Measurements from ENCODE around the gene GATAD1. TPM values are rescaled to one million over a fixed set of nuclear protein-coding genes. Genes with fewer than 3 reads are reported as not detected.

Gene GATAD1
- total RNA-seq, 2 donors from 2014 or later: 22.9 to 28.8 TPM

DNA sequence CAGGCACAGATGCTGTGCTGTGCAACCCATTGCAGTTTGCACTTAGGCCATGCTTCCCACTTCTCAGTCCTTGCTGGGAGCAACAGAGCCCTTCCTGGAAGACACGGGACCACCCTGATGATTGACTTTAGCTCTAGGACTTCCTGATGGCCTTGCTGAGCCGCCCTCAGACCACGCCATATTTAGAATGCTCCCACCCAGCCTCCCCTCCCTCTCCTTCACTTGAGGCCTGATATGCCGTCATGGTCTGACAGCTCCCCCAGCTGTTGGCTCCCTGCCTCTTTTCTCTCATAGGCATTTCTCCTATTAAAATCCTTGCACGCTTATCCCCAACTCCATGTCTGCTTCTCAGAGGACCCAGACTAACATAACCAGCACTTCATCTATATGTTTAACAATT lies 29.4 kb upstream of the GATAD1 start:
- H3K4me3 ChIP-seq: no peak overlapping the region
- H3K9ac ChIP-seq (ENCODE audit: low read depth in 2 of 2, low read length in 2 of 2): no peak overlapping the region
- no peaks in the 10 kb centered on the region for H3K9me3 ChIP-seq
- intact Hi-C loops (cut with DNase I): no loop called here
- no peak for DNase-seq
- no peak overlapping the region for H3K27ac ChIP-seq
- no peaks in the 10 kb centered on the region for H3K36me3 ChIP-seq
- TF ChIP-seq, protein P1, sequence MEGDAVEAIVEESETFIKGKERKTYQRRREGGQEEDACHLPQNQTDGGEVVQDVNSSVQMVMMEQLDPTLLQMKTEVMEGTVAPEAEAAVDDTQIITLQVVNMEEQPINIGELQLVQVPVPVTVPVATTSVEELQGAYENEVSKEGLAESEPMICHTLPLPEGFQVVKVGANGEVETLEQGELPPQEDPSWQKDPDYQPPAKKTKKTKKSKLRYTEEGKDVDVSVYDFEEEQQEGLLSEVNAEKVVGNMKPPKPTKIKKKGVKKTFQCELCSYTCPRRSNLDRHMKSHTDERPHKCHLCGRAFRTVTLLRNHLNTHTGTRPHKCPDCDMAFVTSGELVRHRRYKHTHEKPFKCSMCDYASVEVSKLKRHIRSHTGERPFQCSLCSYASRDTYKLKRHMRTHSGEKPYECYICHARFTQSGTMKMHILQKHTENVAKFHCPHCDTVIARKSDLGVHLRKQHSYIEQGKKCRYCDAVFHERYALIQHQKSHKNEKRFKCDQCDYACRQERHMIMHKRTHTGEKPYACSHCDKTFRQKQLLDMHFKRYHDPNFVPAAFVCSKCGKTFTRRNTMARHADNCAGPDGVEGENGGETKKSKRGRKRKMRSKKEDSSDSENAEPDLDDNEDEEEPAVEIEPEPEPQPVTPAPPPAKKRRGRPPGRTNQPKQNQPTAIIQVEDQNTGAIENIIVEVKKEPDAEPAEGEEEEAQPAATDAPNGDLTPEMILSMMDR (IDR thresholded peaks at IDR 0.05): no peak
- no peaks in the 10 kb centered on the region for H3K4me1 ChIP-seq
- no peaks in the 10 kb centered on the region for H3K27me3 ChIP-seq

DNA sequence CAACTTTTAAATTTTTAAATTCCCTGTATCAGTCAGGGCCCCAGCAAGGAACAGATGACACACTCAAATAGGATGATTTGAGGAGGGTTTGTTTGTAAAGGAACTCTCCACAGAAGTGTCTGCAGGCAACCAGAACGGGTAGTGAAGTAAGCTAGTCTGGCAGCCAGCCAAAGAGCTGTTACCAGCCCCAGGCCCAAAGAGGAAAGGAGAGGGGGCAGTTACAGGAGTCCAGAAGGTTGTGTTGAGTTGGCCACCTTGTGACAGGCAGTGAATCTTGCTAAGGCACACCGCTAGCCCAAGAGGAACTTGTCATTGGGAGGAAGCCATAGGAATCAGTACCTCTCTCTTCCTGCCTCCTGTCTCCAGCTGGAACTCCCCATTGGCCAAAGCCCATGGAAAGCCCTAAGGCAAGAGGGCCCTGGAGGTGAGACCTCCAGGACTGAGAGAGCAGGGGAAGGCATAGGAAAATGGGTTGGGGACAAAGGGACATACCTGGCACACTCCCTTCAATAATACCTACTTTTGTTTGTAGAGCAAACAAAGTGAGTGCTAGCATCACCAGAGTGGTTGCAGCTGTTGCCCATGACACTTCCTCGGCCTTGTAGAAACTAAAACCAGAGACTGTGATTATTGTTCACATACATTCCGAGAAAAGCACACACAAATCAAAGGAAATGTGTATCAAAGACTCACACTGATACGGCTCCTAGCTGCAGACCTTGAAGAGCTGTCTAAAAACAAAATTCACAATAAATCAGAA lies 25.4 kb upstream of the GATAD1 start:
- no peak overlapping the region for H3K27ac ChIP-seq
- peak; percentile 23 for DNase-seq
- intact Hi-C loops (cut with DNase I): no loop called here
- H3K9me3 ChIP-seq: no peaks in the 10 kb centered on the region
- H3K36me3 ChIP-seq: no peaks in the 10 kb centered on the region
- TF ChIP-seq, protein P1 (IDR thresholded peaks at IDR 0.05): no peak
- no peak overlapping the region for H3K4me3 ChIP-seq
- no peak overlapping the region for H3K9ac ChIP-seq (ENCODE audit: low read depth in 2 of 2, low read length in 2 of 2)
- H3K27me3 ChIP-seq: no peaks in the 10 kb centered on the region
- no peaks in the 10 kb centered on the region for H3K4me1 ChIP-seq

- intact Hi-C loops (cut with DNase I): no loop called here
- no peaks in the 10 kb centered on the region for H3K36me3 ChIP-seq
- TF ChIP-seq, protein P1 (IDR thresholded peaks at IDR 0.05): no peak
Observed at GRCh38 chr7:92422926-92423325, 24.4 kb upstream of the GATAD1 start.

GRCh38 chr7:92423710-92424131 lies 23.6 kb upstream of the GATAD1 start:
- Histone ChIP-seq H3K4me1 (no peaks in the 10 kb centered on the region), H3K36me3 (no peaks in the 10 kb centered on the region), H3K9ac (ENCODE audit: low read depth in 2 of 2, low read length in 2 of 2) (no peak overlapping the region), H3K4me3 (no peak overlapping the region), H3K27me3 (no peaks in the 10 kb centered on the region), H3K9me3 (no peaks in the 10 kb centered on the region), H3K27ac (no peak overlapping the region)
- DNase-seq: no peak
- TF ChIP-seq, protein P1 (IDR thresholded peaks at IDR 0.05): no peak
- intact Hi-C loops (cut with DNase I): no loop called here

More at GRCh38 chr7:92422926-92423325, 24.4 kb upstream of the GATAD1 start:
- H3K9ac ChIP-seq (ENCODE audit: low read depth in 2 of 2, low read length in 2 of 2): no peak overlapping the region
- H3K9me3 ChIP-seq: no peaks in the 10 kb centered on the region
- H3K4me1 ChIP-seq: no peaks in the 10 kb centered on the region
- no peak for DNase-seq
- H3K4me3 ChIP-seq: no peak overlapping the region
- no peaks in the 10 kb centered on the region for H3K27me3 ChIP-seq
- no peak overlapping the region for H3K27ac ChIP-seq

GRCh38 chr7:92425311-92425947 lies 21.9 kb upstream of the GATAD1 start:
- H3K4me3 ChIP-seq: no peak overlapping the region
- DNase-seq: peak; percentile 43
- intact Hi-C loops (cut with DNase I): no loop called here
- H3K36me3 ChIP-seq: no peaks in the 10 kb centered on the region
- no peak overlapping the region for H3K9ac ChIP-seq (ENCODE audit: low read depth in 2 of 2, low read length in 2 of 2)
- H3K9me3 ChIP-seq: no peaks in the 10 kb centered on the region
- H3K27ac ChIP-seq: no peak overlapping the region
- TF ChIP-seq, protein P1 (IDR thresholded peaks at IDR 0.05): no peak
- no peaks in the 10 kb centered on the region for H3K27me3 ChIP-seq
- no peaks in the 10 kb centered on the region for H3K4me1 ChIP-seq
